ENCODE measurements around the gene METTL23.

Gene METTL23

DNA sequence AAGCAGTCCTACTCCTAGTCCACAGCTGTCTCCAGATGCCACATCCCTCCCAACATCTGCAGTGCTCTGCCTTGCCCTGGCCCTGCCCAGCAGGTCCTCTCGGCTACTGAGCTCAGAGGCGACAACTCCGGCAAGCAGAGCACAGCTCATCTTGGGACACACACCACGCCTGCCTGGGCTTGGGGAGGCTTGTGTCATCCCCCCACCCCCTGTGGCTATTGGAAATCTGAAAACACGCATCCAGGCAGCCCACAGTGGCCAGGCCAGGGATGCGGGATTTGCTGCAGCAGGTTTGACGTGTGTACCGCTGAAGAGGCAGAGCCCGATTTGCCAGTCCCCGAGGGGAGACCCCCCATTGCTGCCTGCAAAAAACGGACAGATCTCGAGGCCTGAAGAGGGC is 41.3 kb upstream of the METTL23 start:
- no peaks in the 10 kb centered on the region for H3F3A ChIP-seq (ENCODE audit: insufficient read depth, low read length)
- no peak overlapping the region for H3K4me3 ChIP-seq (ENCODE audit: low read depth, low read length, poor library complexity, severe bottlenecking)
- no peak overlapping the region for H3K4me2 ChIP-seq (ENCODE audit: low read length)
- no peak overlapping the region for H3K27ac ChIP-seq (ENCODE audit: low read depth, low read length, poor library complexity, severe bottlenecking)
- H3K9me2 ChIP-seq (ENCODE audit: low read depth, low read length) = no peaks in the 10 kb centered on the region
- peaks cover 16% of the 10 kb centered on the region; the same call in 1 of the 2 replicates for H3K27me3 ChIP-seq (ENCODE audit: insufficient read depth, low read length)
- H3K9me3 ChIP-seq (ENCODE audit: low read length) = no peaks in the 10 kb centered on the region
- no peaks in the 10 kb centered on the region for H4K20me1 ChIP-seq (ENCODE audit: insufficient read depth, low read length)
- no peak overlapping the region for H2AFZ ChIP-seq (ENCODE audit: low read length)
- H3K9ac ChIP-seq (ENCODE audit: low read length) = no peak overlapping the region
- H3K79me2 ChIP-seq (ENCODE audit: insufficient read depth, low read length) = no peaks in the 10 kb centered on the region
- H3K4me1 ChIP-seq (ENCODE audit: insufficient read depth, low read length, severe bottlenecking) = no peaks in the 10 kb centered on the region
- no peak for TF ChIP-seq EZH2 (IDR thresholded peaks at IDR 0.05; ENCODE audit: borderline replicate concordance, low read length)
- TF ChIP-seq, protein P1, sequence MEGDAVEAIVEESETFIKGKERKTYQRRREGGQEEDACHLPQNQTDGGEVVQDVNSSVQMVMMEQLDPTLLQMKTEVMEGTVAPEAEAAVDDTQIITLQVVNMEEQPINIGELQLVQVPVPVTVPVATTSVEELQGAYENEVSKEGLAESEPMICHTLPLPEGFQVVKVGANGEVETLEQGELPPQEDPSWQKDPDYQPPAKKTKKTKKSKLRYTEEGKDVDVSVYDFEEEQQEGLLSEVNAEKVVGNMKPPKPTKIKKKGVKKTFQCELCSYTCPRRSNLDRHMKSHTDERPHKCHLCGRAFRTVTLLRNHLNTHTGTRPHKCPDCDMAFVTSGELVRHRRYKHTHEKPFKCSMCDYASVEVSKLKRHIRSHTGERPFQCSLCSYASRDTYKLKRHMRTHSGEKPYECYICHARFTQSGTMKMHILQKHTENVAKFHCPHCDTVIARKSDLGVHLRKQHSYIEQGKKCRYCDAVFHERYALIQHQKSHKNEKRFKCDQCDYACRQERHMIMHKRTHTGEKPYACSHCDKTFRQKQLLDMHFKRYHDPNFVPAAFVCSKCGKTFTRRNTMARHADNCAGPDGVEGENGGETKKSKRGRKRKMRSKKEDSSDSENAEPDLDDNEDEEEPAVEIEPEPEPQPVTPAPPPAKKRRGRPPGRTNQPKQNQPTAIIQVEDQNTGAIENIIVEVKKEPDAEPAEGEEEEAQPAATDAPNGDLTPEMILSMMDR (IDR thresholded peaks at IDR 0.05; ENCODE audit: low read length) = no peak
- no peaks in the 10 kb centered on the region for H3K36me3 ChIP-seq (ENCODE audit: insufficient read depth, low read length)

- H3K27me3 ChIP-seq (ENCODE audit: insufficient read depth, low read length) = peaks cover 16% of the 10 kb centered on the region; the same call in 1 of the 2 replicates
- no peak overlapping the region for H3K4me3 ChIP-seq (ENCODE audit: low read depth, low read length, poor library complexity, severe bottlenecking)
- no peak overlapping the region for H3K4me2 ChIP-seq (ENCODE audit: low read length)
- H3K9me3 ChIP-seq (ENCODE audit: low read length) = no peaks in the 10 kb centered on the region
- H3K79me2 ChIP-seq (ENCODE audit: insufficient read depth, low read length) = no peaks in the 10 kb centered on the region
- no peak overlapping the region for H3K27ac ChIP-seq (ENCODE audit: low read depth, low read length, poor library complexity, severe bottlenecking)
- no peaks in the 10 kb centered on the region for H3K9me2 ChIP-seq (ENCODE audit: low read depth, low read length)
- no peak for TF ChIP-seq EZH2 (IDR thresholded peaks at IDR 0.05; ENCODE audit: borderline replicate concordance, low read length)
- TF ChIP-seq, protein P1 (IDR thresholded peaks at IDR 0.05; ENCODE audit: low read length) = no peak
- H4K20me1 ChIP-seq (ENCODE audit: insufficient read depth, low read length) = no peaks in the 10 kb centered on the region
- H2AFZ ChIP-seq (ENCODE audit: low read length) = no peak overlapping the region
- no peak overlapping the region for H3K9ac ChIP-seq (ENCODE audit: low read length)
- no peaks in the 10 kb centered on the region for H3K36me3 ChIP-seq (ENCODE audit: insufficient read depth, low read length)
- H3F3A ChIP-seq (ENCODE audit: insufficient read depth, low read length) = no peaks in the 10 kb centered on the region
- H3K4me1 ChIP-seq (ENCODE audit: insufficient read depth, low read length, severe bottlenecking) = no peaks in the 10 kb centered on the region
Observed at GRCh38 chr17:76685846-76686245, 40.8 kb upstream of the METTL23 start.

GRCh38 chr17:76686538-76687297 is 39.9 kb upstream of the METTL23 start:
- TF ChIP-seq EZH2 (IDR thresholded peaks at IDR 0.05; ENCODE audit: borderline replicate concordance, low read length) = no peak
- TF ChIP-seq, protein P1 (IDR thresholded peaks at IDR 0.05; ENCODE audit: low read length) = no peak
- H4K20me1 ChIP-seq (ENCODE audit: insufficient read depth, low read length) = no peaks in the 10 kb centered on the region
- no peak overlapping the region for H3K27ac ChIP-seq (ENCODE audit: low read depth, low read length, poor library complexity, severe bottlenecking)
- H3K9me2 ChIP-seq (ENCODE audit: low read depth, low read length) = no peaks in the 10 kb centered on the region
- H3K4me2 ChIP-seq (ENCODE audit: low read length) = no peak overlapping the region
- H3K27me3 ChIP-seq (ENCODE audit: insufficient read depth, low read length) = peaks cover 22% of the 10 kb centered on the region; the same call in 1 of the 2 replicates
- H3K9ac ChIP-seq (ENCODE audit: low read length) = no peak overlapping the region
- no peak overlapping the region for H2AFZ ChIP-seq (ENCODE audit: low read length)
- no peaks in the 10 kb centered on the region for H3K4me1 ChIP-seq (ENCODE audit: insufficient read depth, low read length, severe bottlenecking)
- no peaks in the 10 kb centered on the region for H3K9me3 ChIP-seq (ENCODE audit: low read length)
- H3K4me3 ChIP-seq (ENCODE audit: low read depth, low read length, poor library complexity, severe bottlenecking) = no peak overlapping the region
- no peaks in the 10 kb centered on the region for H3F3A ChIP-seq (ENCODE audit: insufficient read depth, low read length)
- no peaks in the 10 kb centered on the region for H3K79me2 ChIP-seq (ENCODE audit: insufficient read depth, low read length)
- H3K36me3 ChIP-seq (ENCODE audit: insufficient read depth, low read length) = no peaks in the 10 kb centered on the region
